Midbrain (tissue), 1 donor: ENCODE results near the gene RETREG3.
A peak's percentile ranks its signal among the peaks of the same experiment; 100 is the strongest.
"Not testable (repeated sequence)": the region's sequence is repeated elsewhere in the genome, so short reads cannot be mapped to it uniquely, and the experiment has no call there.

Source experiments
- DNase-seq: peaks from one replicate; lab custom pipeline; 2025; lab: John Stamatoyannopoulos, UW

Gene RETREG3

GRCh38 chr17:42571435-42572225, 37.5 kb downstream of the RETREG3 start:
- DNase-seq = no peak

- DNase-seq = no peak
Measured at GRCh38 chr17:42568341-42569111, 40.6 kb downstream of the RETREG3 start.

GRCh38 chr17:42566883-42567573, 42.1 kb downstream of the RETREG3 start, which contains the start of gene MLX:
MLX (plus strand) TSS chr17:42567100; CDS start chr17:42567125, 25 bp downstream.
- peak; percentile 94 for DNase-seq

GRCh38 chr17:42566215-42566882, 42.8 kb downstream of the RETREG3 start:
- no peak for DNase-seq

- DNase-seq = no peak
Measured at GRCh38 chr17:42565523-42566214, 43.5 kb downstream of the RETREG3 start.

- no peak for DNase-seq
Measured at GRCh38 chr17:42564815-42565522, 44.2 kb downstream of the RETREG3 start.

- no peak for DNase-seq
Measured at GRCh38 chr17:42563950-42564349, 45.2 kb downstream of the RETREG3 start.

GRCh38 chr17:42563543-42563942, 45.6 kb downstream of the RETREG3 start:
- DNase-seq = no peak

GRCh38 chr17:42563143-42563509, 46.0 kb downstream of the RETREG3 start:
- no peak for DNase-seq

GRCh38 chr17:42562388-42563142, 46.6 kb downstream of the RETREG3 start:
- no peak for DNase-seq

- DNase-seq = peak; percentile 96
Measured at GRCh38 chr17:42561897-42562387, 47.2 kb downstream of the RETREG3 start, which contains the start of gene COASY. COASY (plus strand) TSS chr17:42562148; CDS start chr17:42562623, 475 bp downstream.

GRCh38 chr17:42560246-42560645, 48.9 kb downstream of the RETREG3 start:
- no peak for DNase-seq

GRCh38 chr17:42559075-42559474, 50.1 kb downstream of the RETREG3 start:
- no peak for DNase-seq

- not testable (repeated sequence) for DNase-seq
Measured at GRCh38 chr17:42555961-42556617, 53.1 kb downstream of the RETREG3 start.

- DNase-seq = no peak
Measured at GRCh38 chr17:42555122-42555622, 54.0 kb downstream of the RETREG3 start.

- DNase-seq = peak; percentile 86
Measured at GRCh38 chr17:42554250-42555121, 54.7 kb downstream of the RETREG3 start.

- DNase-seq = no peak
Measured at GRCh38 chr17:42553866-42554249, 55.3 kb downstream of the RETREG3 start.
